ENCODE data around the gene DCTN1.

DNA sequence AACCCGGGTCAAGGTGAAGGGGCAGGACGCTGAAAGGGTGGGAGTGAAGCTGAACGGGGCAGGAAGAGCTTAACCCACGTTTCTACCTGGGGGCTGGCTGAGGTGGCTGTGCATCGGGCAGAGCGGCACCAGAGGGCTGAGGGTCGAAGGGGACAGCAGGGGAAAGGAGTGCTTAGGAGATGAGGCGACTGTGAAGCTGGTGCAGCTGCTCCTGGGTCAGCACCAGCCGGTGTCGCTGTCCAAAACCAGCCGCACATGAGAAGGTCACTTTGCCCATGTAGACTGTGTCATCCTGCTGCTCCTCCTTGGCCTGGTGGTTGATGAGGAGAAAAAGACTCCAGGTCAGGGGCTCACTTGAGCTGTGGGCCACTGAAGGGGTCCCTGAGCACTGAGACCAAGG lies 18.8 kb downstream of the DCTN1 start:
- TF ChIP-seq, protein P1, sequence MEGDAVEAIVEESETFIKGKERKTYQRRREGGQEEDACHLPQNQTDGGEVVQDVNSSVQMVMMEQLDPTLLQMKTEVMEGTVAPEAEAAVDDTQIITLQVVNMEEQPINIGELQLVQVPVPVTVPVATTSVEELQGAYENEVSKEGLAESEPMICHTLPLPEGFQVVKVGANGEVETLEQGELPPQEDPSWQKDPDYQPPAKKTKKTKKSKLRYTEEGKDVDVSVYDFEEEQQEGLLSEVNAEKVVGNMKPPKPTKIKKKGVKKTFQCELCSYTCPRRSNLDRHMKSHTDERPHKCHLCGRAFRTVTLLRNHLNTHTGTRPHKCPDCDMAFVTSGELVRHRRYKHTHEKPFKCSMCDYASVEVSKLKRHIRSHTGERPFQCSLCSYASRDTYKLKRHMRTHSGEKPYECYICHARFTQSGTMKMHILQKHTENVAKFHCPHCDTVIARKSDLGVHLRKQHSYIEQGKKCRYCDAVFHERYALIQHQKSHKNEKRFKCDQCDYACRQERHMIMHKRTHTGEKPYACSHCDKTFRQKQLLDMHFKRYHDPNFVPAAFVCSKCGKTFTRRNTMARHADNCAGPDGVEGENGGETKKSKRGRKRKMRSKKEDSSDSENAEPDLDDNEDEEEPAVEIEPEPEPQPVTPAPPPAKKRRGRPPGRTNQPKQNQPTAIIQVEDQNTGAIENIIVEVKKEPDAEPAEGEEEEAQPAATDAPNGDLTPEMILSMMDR (IDR thresholded peaks at IDR 0.05; ENCODE audit: low read depth, low read length, poor library complexity, severe bottlenecking) = no peak
- no peak for TF ChIP-seq EZH2phosphoT487 (IDR thresholded peaks at IDR 0.05; ENCODE audit: borderline replicate concordance, low read length)
